Measurements from ENCODE around the gene COL4A1.

The COL4A1 gene

DNA sequence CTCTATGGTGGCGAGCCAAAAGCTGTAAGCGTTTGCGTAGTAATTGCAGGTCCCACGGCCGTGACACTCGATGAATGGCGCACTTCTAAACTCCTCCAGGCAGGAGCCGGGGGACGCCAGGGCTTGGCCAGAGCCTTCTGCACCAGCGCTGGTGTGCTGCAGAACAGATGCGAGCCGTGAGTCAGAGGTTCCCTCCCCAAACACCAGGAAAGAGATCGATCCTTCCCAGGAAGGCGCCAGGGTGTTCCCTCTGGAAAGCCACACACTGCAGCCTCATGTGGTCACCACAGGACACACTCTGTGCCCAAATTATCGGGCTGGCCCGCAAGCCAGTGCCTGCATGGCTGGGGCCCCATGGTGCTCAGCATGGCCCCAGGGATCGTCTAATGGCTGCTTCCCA is 154.6 kb downstream of the COL4A1 start:
- no peak for FAIRE-seq
- no peak for DNase-seq (ENCODE audit: insufficient read length, low spot score)

GRCh38 chr13:110151462-110151861 is 155.5 kb downstream of the COL4A1 start:
- FAIRE-seq (no peak), DNase-seq (ENCODE audit: insufficient read length, low spot score) (no peak)

DNA sequence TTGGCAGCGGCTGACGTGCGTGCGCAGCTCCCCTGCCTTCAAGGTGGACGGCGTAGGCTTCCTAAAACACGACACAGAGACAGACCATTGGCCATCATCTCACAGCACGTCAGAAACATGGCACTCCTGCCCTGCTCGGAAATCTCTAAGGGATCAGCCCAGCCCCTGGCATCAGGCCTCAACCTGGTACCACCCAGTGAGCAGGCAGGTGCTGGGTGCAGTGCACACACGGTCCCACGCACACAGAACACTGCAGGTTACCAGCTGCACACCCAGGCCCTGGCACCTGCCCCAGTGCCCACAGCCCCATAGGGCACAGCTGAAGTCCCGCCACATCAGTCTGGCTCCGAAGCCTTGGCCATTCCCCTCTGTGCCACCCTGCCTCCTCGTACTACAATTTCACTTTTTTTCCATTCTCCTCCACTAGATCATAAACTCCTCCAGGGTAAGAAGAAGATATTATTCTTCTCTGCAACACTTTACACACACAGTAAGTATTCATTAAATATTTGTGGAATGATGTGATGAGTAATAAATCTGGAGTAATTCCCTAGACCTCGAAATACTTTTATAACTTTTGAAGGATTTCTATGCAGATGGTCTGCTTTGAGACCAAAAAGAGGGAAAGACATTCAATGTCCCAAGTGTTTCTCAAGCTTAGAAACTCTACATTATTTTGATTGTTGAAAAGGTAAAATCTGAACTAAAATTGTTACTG is 156.4 kb downstream of the COL4A1 start:
- FAIRE-seq (no peak), DNase-seq (ENCODE audit: insufficient read length, low spot score) (no peak)

GRCh38 chr13:110149036-110149435 is 157.9 kb downstream of the COL4A1 start:
- DNase-seq (ENCODE audit: insufficient read length, low spot score) (no peak), FAIRE-seq (no peak)

GRCh38 chr13:110140099-110140498 is 166.9 kb downstream of the COL4A1 start:
- DNase-seq (ENCODE audit: insufficient read length, low spot score) (no peak), FAIRE-seq (no peak)

GRCh38 chr13:110138700-110139036 is 168.3 kb downstream of the COL4A1 start:
- no peak for FAIRE-seq
- DNase-seq (ENCODE audit: insufficient read length, low spot score) = no peak

DNA sequence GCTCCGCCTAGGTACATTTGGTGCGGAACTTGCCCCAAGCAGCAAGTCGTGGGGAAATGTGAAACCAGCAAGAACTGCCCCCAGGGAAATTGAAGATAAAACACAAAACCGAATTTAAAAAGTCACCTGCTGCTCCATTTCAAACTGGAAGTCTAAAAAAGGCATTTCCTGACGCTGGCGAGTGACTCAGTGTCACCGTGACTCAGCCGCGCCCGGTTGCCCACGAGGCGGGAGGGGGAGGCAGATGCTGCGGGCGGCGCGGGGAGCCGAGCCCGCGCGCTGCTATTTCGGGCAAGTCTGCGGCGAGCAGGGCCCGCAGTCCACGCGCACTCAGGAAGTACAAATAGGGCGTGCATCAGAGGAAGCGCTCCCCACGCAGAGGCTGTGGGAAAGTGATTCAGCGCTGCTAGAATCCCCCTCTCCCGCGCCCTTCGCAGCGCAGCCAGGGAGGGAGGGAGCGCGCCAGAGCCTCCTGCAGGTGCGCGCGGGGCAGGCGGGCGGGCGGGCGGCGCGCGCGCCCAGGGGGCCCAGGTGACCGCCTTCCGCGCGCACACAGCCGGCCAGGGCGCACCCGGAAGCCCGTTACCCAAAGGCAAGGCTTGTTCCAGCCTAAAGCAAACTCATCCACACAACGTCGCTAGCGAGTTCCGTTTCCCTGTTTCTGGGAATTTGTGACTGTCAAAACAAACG is 168.8 kb downstream of the COL4A1 start:
- peak; percentile 55 for FAIRE-seq
- peak; percentile 35 for DNase-seq (ENCODE audit: insufficient read length, low spot score)

- FAIRE-seq (peak; percentile 73), DNase-seq (ENCODE audit: insufficient read length, low spot score) (peak; percentile 55)
These were observed 169.3 kb downstream of the COL4A1 start for GRCh38 chr13:110137680-110138009.

DNA sequence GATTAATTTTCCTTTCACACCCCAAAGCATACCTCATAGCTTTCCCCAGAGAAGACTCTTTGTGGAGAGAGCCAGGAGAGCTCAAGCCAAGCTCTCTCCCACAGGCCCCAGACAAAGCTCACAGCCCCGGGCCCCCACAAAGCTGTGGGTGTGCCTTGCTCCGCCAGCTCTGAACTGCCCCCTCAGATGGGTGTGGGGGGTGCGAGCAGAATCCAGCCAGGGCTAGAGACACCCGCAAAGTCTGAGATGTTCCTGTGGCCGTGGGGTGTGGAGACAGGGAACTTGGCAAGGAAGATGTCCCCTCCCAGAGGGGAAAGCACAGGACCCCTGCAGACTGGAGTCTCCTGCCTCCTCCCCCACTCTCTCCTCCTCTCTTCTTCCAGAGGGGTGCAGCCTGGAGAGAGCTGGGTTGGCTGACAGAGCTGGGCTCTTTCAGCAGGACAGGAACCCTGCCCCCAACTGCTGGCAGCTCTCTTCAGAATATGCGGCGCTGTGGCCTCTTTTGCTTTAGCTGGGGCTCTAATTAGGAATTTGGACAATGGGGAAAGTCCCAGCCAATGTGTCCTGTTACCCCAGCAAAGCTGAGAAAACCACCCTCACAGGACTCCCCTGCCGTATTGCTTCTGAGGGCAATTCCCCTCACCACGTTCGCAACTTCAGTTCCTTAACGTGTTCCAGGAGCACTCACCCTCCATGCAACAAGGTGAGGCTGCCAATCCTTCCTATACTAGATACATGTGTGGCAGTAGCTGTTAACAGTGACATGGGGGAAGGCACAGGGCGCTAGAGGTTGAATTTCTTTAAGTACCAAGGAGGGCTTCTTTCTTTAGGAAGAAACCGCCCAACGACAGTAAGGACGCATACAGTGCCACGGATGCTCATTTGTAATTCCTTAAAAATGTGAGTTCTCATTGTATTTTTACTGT is 170.0 kb downstream of the COL4A1 start:
- DNase-seq (ENCODE audit: insufficient read length, low spot score) = no peak
- no peak for FAIRE-seq

DNA sequence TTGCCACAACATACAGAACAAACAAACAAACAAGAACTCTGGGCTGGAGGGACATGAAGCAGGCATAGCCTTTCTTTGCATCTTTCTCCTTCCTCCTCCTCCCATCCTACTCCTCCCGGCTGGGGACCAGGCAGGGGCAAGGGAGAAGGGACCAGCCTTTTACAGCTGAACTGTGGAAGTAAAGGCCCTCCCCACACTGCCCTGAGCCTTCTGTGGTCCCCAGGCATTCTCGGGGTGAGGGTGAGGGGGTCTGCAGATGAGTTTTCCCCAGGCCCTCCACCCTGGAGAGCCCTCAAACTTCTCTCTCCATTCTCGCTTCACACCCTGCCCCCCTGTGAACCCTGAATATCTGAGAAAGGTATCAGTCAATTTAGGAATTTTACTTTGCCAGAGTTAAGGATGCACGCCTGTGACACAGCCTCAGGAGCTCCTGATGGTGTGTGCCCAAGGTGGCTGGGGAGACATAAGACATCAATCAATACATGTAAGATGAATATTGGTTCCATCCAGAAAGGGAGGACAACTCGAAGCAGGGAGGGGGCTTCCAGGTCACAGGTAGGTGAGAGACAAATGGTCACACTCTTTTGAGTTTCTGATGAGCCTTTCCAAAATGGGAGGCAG is 170.9 kb downstream of the COL4A1 start:
- no peak for FAIRE-seq

DNA sequence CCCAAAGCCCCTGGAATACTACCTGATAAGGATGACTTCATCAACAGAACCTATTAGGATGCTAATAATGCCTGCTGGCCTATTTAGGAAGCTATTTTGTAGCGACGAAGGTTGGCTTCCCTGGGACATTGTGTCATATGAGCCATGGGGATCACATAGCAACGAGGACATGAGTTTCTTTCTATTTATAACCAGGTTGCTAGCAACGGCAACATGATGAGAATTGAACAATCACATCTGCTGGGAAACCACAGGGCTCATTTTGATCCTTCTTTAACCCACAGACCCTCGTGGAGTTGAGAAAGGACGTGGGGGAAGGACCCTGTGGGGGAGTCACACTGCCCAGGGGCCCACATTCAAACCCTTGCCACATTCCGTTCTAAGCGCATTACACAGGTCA is 172.2 kb downstream of the COL4A1 start:
- FAIRE-seq (no peak), DNase-seq (ENCODE audit: insufficient read length, low spot score) (no peak)

More for the DNA sequence above, 170.9 kb downstream of the COL4A1 start:
- no peak for DNase-seq (ENCODE audit: insufficient read length, low spot score)

DNA sequence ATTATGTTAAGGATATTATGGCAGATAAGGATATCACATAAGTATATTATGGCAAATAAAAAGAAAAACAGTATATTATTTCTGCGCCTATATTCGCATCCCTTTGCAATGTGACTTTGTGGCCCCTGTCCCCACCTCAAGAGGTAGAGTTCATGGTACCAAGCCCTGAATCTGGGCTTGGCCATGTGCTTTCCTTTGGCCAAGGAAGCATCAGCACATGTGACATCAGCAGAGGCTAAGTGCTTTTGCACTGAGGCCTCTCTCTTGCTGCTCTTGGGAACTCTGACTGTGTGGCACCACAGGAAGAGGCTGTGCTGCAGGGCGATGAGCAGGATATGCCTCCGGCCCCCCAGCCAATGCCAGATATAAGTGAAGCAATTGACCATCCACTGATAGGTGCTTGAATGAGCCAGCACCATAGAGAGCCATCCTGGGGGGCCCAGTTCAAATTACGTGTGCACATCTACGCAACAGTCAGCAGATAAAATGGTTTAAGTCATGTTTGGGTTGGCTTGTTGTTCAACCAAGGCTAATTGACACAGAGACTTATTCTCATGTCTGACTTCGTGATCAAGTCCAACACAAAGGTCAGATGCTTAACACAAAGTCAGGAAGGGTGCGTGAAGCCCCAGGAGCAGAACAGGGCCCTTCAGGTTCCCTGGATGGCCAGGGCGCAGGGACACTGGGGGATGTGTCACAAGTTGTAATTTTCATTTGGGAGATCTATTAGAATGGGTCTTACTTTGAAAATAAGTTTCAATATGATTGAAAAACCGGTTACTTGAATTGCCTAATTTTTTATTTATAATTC is 173.3 kb downstream of the COL4A1 start:
- FAIRE-seq (no peak), DNase-seq (ENCODE audit: insufficient read length, low spot score) (no peak)

DNA sequence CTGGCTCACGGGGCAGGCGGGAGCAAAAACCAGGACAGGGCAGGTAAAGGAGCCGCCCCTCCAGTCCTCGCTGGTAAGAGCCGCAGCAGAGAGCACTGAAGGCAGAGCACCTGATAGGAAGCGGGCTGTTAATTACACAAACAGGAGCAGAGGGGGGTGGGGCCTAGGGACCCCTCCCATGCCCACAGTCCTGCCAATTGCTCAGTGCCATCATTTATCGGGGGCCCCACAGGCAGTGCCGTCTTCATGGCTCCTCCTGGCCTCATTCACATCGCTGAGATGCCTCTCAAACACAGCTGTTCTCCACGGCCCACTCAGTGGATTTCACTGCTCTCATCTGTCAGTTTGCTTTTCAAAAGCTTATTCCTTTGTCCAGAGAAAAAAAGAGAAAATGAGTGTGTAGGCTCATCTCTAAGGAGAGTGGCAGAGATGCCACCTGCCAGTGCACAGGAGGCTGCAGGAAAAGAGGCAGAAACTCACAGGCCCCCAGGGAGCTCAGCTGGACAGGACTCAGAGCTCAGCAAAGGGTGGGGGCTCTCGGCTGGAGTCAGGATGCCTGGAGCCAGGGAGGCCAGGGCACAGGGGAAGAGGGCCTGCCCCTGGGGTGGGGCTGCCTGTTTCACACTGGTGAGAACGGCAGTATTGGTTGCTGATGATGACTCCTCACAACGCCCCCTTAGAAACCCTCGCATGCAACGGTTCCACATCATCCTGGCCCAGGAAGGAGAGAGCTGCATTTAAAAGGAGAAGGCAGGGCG is 174.6 kb downstream of the COL4A1 start:
- FAIRE-seq (no peak), DNase-seq (ENCODE audit: insufficient read length, low spot score) (no peak)

GRCh38 chr13:110131424-110131823 is 175.5 kb downstream of the COL4A1 start:
- DNase-seq (ENCODE audit: insufficient read length, low spot score) = no peak
- no peak for FAIRE-seq

DNA sequence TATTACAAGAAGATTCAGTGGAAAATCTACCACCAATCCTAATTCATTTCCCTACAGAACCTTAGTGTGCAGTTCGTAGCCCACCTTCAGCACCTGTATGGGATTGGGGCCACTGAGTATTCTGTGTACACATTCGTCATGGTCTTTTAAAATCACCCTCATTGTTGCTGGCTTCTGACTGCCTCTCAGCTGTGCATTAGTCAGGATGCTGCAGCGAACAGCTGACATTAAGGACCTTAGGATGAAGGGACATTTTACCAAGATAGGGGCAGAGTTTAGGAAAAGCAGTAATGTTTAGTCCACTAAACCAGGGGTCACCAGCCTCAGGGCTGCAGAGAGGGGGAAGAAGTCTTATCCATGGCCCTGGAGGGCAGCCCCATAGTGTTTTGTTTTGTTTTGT is 176.5 kb downstream of the COL4A1 start:
- no peak for FAIRE-seq
- no peak for DNase-seq (ENCODE audit: insufficient read length, low spot score)

DNA sequence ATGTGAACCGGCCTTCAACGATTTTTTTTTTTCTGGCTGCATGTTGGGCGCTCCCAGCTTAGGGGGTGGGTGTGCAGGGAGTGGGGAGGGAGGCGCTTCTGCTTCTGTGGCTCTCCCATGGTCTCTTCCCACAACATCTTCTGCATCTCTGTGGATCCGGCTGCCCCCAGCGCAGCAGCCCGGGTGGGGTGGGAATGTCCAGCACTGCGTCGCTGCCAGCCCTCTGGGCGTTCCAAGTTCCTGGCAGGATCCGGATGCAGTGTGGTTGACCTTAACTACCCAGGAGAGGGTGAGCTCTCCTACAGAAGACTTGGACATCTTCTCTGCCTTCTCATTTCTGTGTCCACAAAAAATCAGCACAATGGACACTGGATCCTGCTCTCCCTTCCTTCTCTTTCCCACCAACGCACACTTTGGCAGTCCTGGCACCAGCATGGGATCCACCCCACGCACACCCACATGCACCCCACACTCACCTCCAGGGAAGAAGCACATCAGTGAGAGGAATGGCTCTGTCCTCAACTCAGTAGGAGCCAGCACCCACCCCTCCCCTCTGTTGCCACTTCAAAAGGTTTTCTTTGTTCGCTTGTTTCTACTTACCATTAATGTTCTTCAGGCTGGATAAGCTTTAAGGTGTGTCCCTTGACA is 177.3 kb downstream of the COL4A1 start:
- FAIRE-seq = no peak
- DNase-seq (ENCODE audit: insufficient read length, low spot score) = no peak

DNA sequence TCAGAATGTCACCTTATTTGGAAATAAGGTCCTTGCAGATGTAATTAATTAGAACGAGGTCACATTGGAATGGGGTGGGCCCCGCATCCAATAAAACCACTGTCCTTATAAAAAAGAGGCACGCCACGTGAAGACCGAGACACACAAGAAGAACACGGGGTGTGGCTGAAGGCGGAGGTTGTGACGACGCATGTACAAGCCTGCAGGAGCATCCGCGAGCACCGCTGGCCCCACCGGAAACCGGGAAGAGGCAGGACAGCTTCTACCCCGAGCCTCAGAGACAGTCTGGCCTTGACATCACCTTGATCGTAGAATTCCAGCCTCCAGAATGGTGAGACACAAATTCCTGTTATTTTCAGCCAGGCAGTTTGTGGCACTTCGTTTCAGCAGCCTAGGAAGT is 177.9 kb downstream of the COL4A1 start:
- FAIRE-seq (no peak), DNase-seq (ENCODE audit: insufficient read length, low spot score) (no peak)

DNA sequence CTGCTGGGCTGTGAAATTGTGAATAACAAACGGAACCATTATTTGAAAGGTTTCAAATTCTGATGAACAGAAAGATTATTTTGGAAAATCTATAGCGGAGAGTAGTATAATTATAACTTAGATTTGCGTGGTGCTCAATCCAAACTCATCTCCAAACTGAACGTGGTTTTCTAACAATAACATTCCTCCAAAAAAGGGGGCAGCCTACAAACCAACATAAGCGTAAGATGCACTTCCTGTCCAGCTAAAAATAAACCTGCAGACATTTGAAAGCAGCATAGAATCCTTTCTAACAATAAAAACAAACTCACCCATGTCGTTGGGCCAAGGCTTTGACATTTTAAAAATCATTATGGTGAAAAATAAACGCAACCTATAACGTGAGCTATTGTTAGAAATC is 178.4 kb downstream of the COL4A1 start:
- DNase-seq (ENCODE audit: insufficient read length, low spot score) = no peak
- no peak for FAIRE-seq

DNA sequence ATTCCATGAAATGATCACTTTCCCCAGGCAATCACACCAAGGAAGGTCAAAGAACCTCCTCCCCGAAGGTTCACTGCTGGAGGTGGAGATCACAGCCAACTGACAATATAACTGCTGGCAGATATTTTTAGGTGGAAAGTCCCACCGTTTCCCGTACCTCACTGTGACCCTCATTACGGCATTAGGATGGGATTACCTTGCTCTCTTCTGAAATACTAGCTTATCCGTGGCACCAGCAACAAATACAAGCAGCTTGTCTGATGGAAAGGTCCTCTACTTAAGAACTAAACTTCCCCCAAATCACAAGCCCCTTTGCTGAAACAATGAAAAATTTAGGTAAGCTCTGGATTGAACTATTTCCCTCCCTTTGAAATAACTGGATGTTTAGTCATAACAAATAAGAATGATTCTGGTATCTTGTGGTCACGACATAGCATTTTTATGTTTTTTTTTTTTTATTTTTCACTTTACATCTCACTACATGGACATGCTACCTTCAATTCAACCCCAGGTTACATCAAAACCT is 178.9 kb downstream of the COL4A1 start:
- no peak for DNase-seq (ENCODE audit: insufficient read length, low spot score)
- no peak for FAIRE-seq
